HUES64 (cell line): ENCODE results near the gene TECR.
A peak's percentile ranks its signal among the peaks of the same experiment; 100 is the strongest.

Experiments
- H3K27ac ChIP-seq: 2 replicates; pipeline ENCODE4 v1.7.0; 2013; ENCODE audit warnings: low read depth, low read length, inconsistent platforms
- H3K27me3 ChIP-seq: 2 replicates; pipeline ENCODE4 v1.6.1; 2013; ENCODE audit warnings: mild to moderate bottlenecking, low read length; ENCODE audit not compliant: insufficient read depth
- H3K36me3 ChIP-seq: 2 replicates; pipeline ENCODE4 v1.6.1; 2013; ENCODE audit warnings: mild to moderate bottlenecking, low read length; ENCODE audit not compliant: insufficient read depth
- H3K4me1 ChIP-seq: 2 replicates; pipeline ENCODE4 v1.6.1; 2013; ENCODE audit warnings: mild to moderate bottlenecking, low read length, moderate library complexity; ENCODE audit not compliant: insufficient read depth
- H3K4me3 ChIP-seq: 2 replicates; pipeline ENCODE4 v1.5.1; 2013; ENCODE audit warnings: mild to moderate bottlenecking, low read length, moderate library complexity
- H3K9ac ChIP-seq: 2 replicates; pipeline ENCODE4 v1.6.1; 2013; ENCODE audit warnings: mild to moderate bottlenecking, low read depth, low read length
- H3K9me3 ChIP-seq: 2 replicates; pipeline ENCODE4 v1.6.1; 2013; ENCODE audit warnings: low read depth, low read length; ENCODE audit not compliant: insufficient read depth
- WGBS: fragments of 150-250, 120-280 bp; methylation state at CpG from one replicate; pipeline ENCODE4 v1.1.7; 2013; ENCODE audit warnings: missing lambda C conversion rate; 5-methylcytosine and 5-hydroxymethylcytosine counted together

Gene TECR

GRCh38 chr19:14555918-14556661 lies 26.7 kb downstream of the TECR start:
- 88% methylated on average over 12 of the region's 12 CpGs for WGBS
- no peak overlapping the region for H3K4me3 ChIP-seq
- H3K27me3 ChIP-seq = no peaks in the 10 kb centered on the region
- H3K36me3 ChIP-seq = no peaks in the 10 kb centered on the region
- H3K9ac ChIP-seq = no peak overlapping the region
- H3K4me1 ChIP-seq = peaks cover 14% of the 10 kb centered on the region; the same call in 1 of the 2 replicates
- no peak overlapping the region for H3K27ac ChIP-seq
- H3K9me3 ChIP-seq = no peaks in the 10 kb centered on the region

DNA sequence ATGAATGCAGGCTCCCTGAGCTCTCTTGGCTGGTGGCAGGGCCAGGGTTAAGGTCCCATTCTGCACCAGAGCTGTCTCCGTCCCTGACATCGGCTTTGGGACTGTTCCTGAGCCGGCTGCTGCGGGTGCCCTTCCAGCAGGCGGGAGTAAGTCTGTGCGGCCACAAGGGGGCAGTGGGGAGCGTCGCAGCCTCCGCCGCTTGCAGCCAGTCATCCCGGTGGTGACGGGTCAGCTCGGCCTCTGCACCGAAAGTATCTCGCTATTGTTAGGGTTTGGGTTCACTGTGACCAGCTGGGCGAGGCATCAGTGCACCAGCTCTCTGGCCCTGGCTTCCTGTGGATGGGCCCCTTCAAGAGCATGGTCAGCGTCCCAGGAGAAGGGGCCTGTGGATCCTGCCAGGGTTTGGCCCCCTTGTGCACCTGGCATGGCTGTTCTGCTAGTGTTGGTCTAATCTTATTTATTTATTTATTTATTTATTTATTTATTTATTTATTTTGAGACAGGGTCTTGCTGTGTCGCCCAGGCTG lies 27.3 kb downstream of the TECR start:
- 16% methylated on average over 18 of the region's 18 CpGs for WGBS
- no peaks in the 10 kb centered on the region for H3K27me3 ChIP-seq
- H3K27ac ChIP-seq = peak overlapping the region; percentile 52; the same call in 1 of the 2 replicates
- peaks cover 18% of the 10 kb centered on the region for H3K4me1 ChIP-seq
- no peak overlapping the region for H3K9ac ChIP-seq
- H3K9me3 ChIP-seq = no peaks in the 10 kb centered on the region
- H3K36me3 ChIP-seq = no peaks in the 10 kb centered on the region
- no peak overlapping the region for H3K4me3 ChIP-seq

DNA sequence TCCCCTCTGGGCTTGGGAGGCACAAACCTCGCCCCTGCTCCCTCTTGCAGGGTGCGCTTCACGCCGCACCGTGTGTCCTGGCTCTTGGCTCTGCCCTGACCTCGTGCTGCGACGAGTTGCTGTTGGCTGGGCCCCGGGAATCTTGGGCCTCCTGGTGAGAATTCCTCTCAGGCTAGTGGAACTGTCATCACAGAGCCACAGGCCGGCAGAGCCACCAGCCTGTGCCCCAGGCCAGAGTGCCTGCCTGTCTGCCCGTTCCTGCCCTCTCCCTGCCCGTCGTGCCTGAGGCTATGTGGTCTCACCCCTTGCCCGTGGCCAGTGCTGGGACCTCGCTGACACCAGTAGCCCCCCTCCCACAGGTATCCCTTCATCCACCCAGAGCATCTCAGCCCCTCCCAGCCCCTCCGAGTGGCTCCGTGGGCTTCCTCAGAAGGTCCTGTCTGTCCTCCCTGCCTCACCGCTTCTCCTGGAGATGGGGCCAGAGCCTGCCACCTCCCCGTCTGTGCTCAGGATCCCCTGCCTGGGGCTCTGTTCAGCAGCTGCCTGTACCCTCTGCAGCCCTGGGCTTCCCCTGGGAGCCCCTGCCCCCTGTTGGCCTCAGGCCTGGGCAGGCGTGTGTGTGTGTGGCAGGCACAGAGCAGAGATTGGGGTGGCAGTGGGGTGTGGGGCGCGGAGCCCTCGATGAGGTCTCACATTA lies 29.1 kb downstream of the TECR start:
- peaks cover 36% of the 10 kb centered on the region for H3K4me1 ChIP-seq
- H3K9ac ChIP-seq = no peak overlapping the region
- no peak overlapping the region for H3K4me3 ChIP-seq
- H3K27ac ChIP-seq = no peak overlapping the region
- 76% methylated on average over 20 of the region's 23 CpGs for WGBS
- H3K27me3 ChIP-seq = no peaks in the 10 kb centered on the region
- no peaks in the 10 kb centered on the region for H3K9me3 ChIP-seq
- no peaks in the 10 kb centered on the region for H3K36me3 ChIP-seq

DNA sequence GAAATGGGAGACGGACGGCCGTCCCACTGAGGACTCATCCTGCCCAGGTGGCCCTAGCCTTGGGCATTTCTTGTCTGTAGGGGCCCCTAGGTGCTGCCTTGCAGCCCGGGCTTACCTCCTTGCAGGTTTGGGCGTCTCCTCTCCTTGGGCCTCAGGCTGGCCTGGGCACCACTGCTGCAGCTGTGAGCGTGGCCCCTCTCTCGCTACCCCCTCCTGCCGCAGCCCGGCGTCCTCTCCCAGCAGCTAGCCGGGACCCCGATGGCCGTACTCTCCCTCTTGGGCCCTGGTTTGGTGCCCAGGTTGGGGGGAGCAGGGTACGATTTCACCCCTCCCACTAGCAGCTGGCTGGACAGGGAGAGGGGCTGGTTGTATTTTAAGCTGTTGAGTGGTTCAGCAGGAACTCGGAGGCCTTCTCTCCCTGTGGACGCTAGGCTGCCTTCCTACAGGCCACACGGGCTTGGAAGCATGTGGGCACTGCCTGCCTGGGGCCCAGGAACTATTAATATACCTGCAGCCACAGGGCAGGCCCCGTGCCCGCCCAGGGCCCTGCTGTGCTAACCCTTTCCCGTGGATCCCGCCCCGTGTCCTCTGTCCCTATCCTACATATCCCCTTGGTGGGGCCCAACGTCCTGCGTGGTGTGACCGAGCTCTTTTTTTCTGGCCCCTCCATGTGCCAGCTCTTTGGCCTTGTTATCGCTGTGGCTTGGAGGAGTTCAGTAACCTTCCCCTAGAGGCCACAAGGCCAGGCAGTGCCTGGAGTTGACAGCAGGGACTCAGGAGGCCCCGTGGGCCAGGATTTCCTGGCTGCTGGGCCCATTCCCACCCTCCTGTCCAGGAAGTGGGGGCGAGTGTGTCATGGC lies 30.8 kb downstream of the TECR start:
- peaks cover 9% of the 10 kb centered on the region; the same call in 1 of the 2 replicates for H3K36me3 ChIP-seq
- H3K9me3 ChIP-seq = no peaks in the 10 kb centered on the region
- H3K27me3 ChIP-seq = no peaks in the 10 kb centered on the region
- H3K27ac ChIP-seq = 0 out of 2 replicates have a peak overlapping the region, but pooled peaks have one; percentile 33
- no peak overlapping the region for H3K4me3 ChIP-seq
- H3K4me1 ChIP-seq = peaks cover 41% of the 10 kb centered on the region
- H3K9ac ChIP-seq = 0 out of 2 replicates have a peak overlapping the region, but pooled peaks have one; percentile 1
- 88% methylated on average over 27 of the region's 28 CpGs for WGBS

GRCh38 chr19:14560776-14561108 lies 31.3 kb downstream of the TECR start:
- H3K9me3 ChIP-seq = no peaks in the 10 kb centered on the region
- no peaks in the 10 kb centered on the region for H3K27me3 ChIP-seq
- peaks cover 9% of the 10 kb centered on the region for H3K36me3 ChIP-seq
- H3K4me3 ChIP-seq = no peak overlapping the region
- H3K9ac ChIP-seq = no peak overlapping the region
- peaks cover 41% of the 10 kb centered on the region for H3K4me1 ChIP-seq
- no peak overlapping the region for H3K27ac ChIP-seq
- WGBS = 92% methylated on average over 6 of the region's 6 CpGs

DNA sequence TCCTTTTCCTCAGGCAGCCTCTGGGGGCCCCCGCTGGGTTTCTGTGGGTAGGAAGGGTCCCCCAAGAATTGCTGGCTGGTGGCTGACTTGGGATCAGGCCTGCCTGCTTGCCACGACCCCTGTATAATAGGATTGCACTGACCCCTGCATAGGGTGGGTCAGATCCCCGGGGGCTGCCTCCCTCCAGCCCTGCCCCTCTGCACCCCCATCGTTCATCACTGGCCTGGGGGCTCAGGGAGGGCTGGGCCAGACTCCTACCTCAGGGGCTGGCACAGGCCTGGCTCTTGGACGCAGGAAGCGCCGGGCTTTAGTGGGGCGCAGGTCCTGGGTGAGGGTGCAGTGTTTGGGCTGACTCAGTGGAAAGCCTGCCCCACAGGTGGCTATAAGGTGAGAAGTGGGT lies 31.9 kb downstream of the TECR start:
- peaks cover 41% of the 10 kb centered on the region for H3K4me1 ChIP-seq
- no peaks in the 10 kb centered on the region for H3K9me3 ChIP-seq
- peak overlapping the region; percentile 55 for H3K27ac ChIP-seq
- 89% methylated on average over 8 of the region's 8 CpGs for WGBS
- H3K27me3 ChIP-seq = no peaks in the 10 kb centered on the region
- H3K9ac ChIP-seq = peak overlapping the region; percentile 44
- H3K4me3 ChIP-seq = no peak overlapping the region
- H3K36me3 ChIP-seq = peaks cover 14% of the 10 kb centered on the region

DNA sequence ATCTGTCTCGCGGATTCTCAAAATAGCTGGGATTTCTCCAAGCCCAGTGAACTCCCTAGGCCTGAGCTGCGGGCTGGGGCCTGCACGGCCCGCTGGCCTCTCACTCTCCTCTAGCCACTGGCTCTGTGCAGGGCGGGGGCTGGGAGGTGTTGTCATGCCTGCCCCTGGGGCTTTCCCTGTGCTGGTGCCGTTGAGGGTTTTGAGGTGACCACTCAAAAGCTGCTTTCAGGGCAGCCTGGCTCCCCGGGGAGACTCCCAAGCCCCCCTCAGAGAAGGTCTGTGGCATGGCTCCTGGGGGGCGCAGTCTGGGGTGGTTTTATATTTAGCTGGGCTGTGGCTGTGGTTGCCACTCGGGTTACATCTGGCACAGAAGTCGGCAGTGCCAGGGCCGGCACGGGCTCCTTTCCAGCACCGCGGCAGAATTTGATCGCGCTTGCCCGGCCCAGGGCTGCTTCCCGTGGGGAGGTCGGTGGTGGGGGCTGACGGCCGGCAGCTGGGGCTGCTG lies 32.5 kb downstream of the TECR start:
- Histone ChIP-seq H3K4me3 (no peak overlapping the region), H3K4me1 (peaks cover 41% of the 10 kb centered on the region), H3K9ac (peak overlapping the region; percentile 44; the same call in 1 of the 2 replicates), H3K36me3 (peaks cover 15% of the 10 kb centered on the region), H3K9me3 (no peaks in the 10 kb centered on the region), H3K27ac (peak overlapping the region; percentile 55), H3K27me3 (no peaks in the 10 kb centered on the region)
- 80% methylated on average over 22 of the region's 22 CpGs for WGBS

DNA sequence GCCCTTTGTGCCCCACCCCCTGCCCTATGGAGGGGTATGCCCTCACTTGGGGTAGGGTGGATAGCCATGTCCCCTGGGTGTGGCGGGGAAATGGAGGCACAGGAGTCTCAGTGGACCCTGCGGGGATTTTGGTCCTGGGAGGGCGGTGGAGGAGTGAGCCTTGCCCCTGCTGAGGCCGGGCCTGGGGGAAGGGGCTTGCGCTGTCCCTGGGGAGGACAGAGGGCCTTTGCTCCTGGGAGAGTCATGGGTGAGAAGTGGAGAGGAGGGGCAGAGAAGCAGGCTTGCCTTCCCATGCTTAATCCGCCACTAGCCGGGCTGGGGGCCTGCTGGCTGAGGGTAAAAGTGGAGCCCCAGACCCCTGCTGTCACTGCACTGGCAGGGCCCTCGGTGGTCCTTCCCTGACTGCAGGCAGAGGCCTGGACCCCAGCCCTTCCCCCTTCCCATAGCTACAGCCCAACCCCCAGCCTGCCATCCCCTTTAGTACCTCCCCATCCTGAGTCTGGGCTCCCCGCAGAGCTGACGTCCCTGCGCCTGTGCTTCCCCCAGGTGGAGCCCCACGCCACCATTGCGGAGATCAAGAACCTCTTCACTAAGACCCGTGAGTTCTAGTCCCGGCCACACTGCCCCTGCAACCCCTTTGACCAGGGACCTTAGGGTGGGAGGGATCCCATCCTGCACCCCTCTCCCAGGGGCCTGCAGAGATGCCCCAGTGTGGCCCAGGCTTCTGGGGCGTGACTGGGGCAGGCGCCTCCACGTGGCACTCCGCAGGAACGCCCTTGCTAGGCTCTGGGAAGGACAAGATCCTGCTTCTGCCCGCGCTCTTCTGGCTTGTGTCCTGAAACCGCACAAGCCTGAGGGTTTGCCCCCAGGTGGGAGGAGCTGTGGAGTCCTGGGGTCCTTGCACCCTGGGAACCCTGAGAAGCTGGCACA lies 33.5 kb downstream of the TECR start:
- H3K27me3 ChIP-seq = no peaks in the 10 kb centered on the region
- peak overlapping the region; percentile 55; the same call in 1 of the 2 replicates for H3K27ac ChIP-seq
- no peak overlapping the region for H3K9ac ChIP-seq
- peaks cover 19% of the 10 kb centered on the region for H3K36me3 ChIP-seq
- no peak overlapping the region for H3K4me3 ChIP-seq
- WGBS = 66% methylated on average over 23 of the region's 23 CpGs
- no peaks in the 10 kb centered on the region for H3K9me3 ChIP-seq
- peaks cover 41% of the 10 kb centered on the region for H3K4me1 ChIP-seq

DNA sequence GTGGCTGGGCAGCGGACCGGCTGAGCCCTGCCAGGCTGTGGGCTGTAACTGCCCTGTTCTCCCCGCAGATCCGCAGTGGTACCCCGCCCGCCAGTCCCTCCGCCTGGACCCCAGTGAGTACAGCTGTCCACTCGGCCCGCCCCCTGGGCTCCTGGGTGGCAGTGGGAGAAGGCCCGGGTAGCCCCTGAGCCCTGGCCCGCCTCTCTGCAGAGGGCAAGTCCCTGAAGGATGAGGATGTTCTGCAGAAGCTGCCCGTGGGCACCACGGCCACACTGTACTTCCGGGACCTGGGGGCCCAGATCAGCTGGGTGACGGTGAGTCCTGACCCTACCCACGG lies 34.2 kb downstream of the TECR start:
- WGBS = 95% methylated on average over 16 of the region's 16 CpGs
- H3K27me3 ChIP-seq = no peaks in the 10 kb centered on the region
- no peaks in the 10 kb centered on the region for H3K9me3 ChIP-seq
- H3K4me1 ChIP-seq = peaks cover 35% of the 10 kb centered on the region
- H3K27ac ChIP-seq = peak overlapping the region; percentile 52; the same call in 1 of the 2 replicates
- H3K4me3 ChIP-seq = no peak overlapping the region
- H3K9ac ChIP-seq = no peak overlapping the region
- peaks cover 19% of the 10 kb centered on the region for H3K36me3 ChIP-seq
